ENCODE measurements around the gene CYP24A1. TPM values are rescaled to one million over a fixed set of nuclear protein-coding genes. Genes with fewer than 3 reads are reported as not detected.

Gene CYP24A1
- total and polyA plus RNA-seq, 2 of the 13 experiments (the other 11 are each of a cell fraction or from before 2014, with no cell fraction given) = 9.4 to 32.7 TPM

GRCh38 chr20:54133434-54134427 is 40.1 kb downstream of the CYP24A1 start (continued):
- TF ChIP-seq, protein P1, sequence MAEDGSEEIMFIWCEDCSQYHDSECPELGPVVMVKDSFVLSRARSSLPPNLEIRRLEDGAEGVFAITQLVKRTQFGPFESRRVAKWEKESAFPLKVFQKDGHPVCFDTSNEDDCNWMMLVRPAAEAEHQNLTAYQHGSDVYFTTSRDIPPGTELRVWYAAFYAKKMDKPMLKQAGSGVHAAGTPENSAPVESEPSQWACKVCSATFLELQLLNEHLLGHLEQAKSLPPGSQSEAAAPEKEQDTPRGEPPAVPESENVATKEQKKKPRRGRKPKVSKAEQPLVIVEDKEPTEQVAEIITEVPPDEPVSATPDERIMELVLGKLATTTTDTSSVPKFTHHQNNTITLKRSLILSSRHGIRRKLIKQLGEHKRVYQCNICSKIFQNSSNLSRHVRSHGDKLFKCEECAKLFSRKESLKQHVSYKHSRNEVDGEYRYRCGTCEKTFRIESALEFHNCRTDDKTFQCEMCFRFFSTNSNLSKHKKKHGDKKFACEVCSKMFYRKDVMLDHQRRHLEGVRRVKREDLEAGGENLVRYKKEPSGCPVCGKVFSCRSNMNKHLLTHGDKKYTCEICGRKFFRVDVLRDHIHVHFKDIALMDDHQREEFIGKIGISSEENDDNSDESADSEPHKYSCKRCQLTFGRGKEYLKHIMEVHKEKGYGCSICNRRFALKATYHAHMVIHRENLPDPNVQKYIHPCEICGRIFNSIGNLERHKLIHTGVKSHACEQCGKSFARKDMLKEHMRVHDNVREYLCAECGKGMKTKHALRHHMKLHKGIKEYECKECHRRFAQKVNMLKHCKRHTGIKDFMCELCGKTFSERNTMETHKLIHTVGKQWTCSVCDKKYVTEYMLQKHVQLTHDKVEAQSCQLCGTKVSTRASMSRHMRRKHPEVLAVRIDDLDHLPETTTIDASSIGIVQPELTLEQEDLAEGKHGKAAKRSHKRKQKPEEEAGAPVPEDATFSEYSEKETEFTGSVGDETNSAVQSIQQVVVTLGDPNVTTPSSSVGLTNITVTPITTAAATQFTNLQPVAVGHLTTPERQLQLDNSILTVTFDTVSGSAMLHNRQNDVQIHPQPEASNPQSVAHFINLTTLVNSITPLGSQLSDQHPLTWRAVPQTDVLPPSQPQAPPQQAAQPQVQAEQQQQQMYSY (CRISPR knock-in tag; IDR thresholded peaks at IDR 0.05) = 0 out of 2 replicates have a peak, but pooled peaks have one; percentile 35
- peak; percentile 50 for TF ChIP-seq ASH2L (IDR thresholded peaks at IDR 0.05; ENCODE audit: insufficient read length, low read depth, low read length)
- TF ChIP-seq RBAK (CRISPR knock-in tag; IDR thresholded peaks at IDR 0.05) = peak; percentile 78; the same call in 1 of the 2 replicates
- no peak for TF ChIP-seq HCFC1 (IDR thresholded peaks at IDR 0.05; ENCODE audit: low read depth, low read length)
- peak; percentile 53; the same call in 1 of the 2 replicates for TF ChIP-seq MXD4 (CRISPR knock-in tag; IDR thresholded peaks at IDR 0.05)
- TF ChIP-seq ZBTB21 (CRISPR knock-in tag; IDR thresholded peaks at IDR 0.05) = peak; percentile 83
- TF ChIP-seq, protein P2, sequence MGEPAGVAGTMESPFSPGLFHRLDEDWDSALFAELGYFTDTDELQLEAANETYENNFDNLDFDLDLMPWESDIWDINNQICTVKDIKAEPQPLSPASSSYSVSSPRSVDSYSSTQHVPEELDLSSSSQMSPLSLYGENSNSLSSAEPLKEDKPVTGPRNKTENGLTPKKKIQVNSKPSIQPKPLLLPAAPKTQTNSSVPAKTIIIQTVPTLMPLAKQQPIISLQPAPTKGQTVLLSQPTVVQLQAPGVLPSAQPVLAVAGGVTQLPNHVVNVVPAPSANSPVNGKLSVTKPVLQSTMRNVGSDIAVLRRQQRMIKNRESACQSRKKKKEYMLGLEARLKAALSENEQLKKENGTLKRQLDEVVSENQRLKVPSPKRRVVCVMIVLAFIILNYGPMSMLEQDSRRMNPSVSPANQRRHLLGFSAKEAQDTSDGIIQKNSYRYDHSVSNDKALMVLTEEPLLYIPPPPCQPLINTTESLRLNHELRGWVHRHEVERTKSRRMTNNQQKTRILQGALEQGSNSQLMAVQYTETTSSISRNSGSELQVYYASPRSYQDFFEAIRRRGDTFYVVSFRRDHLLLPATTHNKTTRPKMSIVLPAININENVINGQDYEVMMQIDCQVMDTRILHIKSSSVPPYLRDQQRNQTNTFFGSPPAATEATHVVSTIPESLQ (CRISPR knock-in tag; conservative IDR thresholded peaks at IDR 0.05) = peak; percentile 33; the same call in 1 of the 2 replicates
- TF ChIP-seq ZNF350 (CRISPR knock-in tag; IDR thresholded peaks at IDR 0.05; ENCODE audit: borderline replicate concordance, low read depth) = 0 out of 2 replicates have a peak, but pooled peaks have one; percentile 35
- TF ChIP-seq ZNF746 (CRISPR knock-in tag; IDR thresholded peaks at IDR 0.05) = no peak
- TF ChIP-seq ATF3 (CRISPR knock-in tag; IDR thresholded peaks at IDR 0.05) = peak; percentile 44
- peak; percentile 95 for TF ChIP-seq ZKSCAN8 (CRISPR knock-in tag; IDR thresholded peaks at IDR 0.05; ENCODE audit: borderline replicate concordance)
- TF ChIP-seq ZFP82 (CRISPR knock-in tag; IDR thresholded peaks at IDR 0.05; ENCODE audit: borderline replicate concordance) = 0 out of 2 replicates have a peak, but pooled peaks have one; percentile 4
- no peak for TF ChIP-seq SMYD3 (CRISPR knock-in tag; IDR thresholded peaks at IDR 0.05)
- peak; percentile 70 for TF ChIP-seq YEATS2 (CRISPR knock-in tag; IDR thresholded peaks at IDR 0.05; ENCODE audit: borderline replicate concordance)
